ENCODE measurements around the gene GPC6. TPM values are rescaled to one million over a fixed set of nuclear protein-coding genes. Genes with fewer than 3 reads are reported as not detected.

The GPC6 gene
- total and polyA plus RNA-seq, 9 of the 15 experiments (the other 6 are each of a cell fraction or from before 2014, with no cell fraction given), result under 0.01 to 0.20 (median 0.01) TPM; not detected in 4

- TF ChIP-seq, protein P1, sequence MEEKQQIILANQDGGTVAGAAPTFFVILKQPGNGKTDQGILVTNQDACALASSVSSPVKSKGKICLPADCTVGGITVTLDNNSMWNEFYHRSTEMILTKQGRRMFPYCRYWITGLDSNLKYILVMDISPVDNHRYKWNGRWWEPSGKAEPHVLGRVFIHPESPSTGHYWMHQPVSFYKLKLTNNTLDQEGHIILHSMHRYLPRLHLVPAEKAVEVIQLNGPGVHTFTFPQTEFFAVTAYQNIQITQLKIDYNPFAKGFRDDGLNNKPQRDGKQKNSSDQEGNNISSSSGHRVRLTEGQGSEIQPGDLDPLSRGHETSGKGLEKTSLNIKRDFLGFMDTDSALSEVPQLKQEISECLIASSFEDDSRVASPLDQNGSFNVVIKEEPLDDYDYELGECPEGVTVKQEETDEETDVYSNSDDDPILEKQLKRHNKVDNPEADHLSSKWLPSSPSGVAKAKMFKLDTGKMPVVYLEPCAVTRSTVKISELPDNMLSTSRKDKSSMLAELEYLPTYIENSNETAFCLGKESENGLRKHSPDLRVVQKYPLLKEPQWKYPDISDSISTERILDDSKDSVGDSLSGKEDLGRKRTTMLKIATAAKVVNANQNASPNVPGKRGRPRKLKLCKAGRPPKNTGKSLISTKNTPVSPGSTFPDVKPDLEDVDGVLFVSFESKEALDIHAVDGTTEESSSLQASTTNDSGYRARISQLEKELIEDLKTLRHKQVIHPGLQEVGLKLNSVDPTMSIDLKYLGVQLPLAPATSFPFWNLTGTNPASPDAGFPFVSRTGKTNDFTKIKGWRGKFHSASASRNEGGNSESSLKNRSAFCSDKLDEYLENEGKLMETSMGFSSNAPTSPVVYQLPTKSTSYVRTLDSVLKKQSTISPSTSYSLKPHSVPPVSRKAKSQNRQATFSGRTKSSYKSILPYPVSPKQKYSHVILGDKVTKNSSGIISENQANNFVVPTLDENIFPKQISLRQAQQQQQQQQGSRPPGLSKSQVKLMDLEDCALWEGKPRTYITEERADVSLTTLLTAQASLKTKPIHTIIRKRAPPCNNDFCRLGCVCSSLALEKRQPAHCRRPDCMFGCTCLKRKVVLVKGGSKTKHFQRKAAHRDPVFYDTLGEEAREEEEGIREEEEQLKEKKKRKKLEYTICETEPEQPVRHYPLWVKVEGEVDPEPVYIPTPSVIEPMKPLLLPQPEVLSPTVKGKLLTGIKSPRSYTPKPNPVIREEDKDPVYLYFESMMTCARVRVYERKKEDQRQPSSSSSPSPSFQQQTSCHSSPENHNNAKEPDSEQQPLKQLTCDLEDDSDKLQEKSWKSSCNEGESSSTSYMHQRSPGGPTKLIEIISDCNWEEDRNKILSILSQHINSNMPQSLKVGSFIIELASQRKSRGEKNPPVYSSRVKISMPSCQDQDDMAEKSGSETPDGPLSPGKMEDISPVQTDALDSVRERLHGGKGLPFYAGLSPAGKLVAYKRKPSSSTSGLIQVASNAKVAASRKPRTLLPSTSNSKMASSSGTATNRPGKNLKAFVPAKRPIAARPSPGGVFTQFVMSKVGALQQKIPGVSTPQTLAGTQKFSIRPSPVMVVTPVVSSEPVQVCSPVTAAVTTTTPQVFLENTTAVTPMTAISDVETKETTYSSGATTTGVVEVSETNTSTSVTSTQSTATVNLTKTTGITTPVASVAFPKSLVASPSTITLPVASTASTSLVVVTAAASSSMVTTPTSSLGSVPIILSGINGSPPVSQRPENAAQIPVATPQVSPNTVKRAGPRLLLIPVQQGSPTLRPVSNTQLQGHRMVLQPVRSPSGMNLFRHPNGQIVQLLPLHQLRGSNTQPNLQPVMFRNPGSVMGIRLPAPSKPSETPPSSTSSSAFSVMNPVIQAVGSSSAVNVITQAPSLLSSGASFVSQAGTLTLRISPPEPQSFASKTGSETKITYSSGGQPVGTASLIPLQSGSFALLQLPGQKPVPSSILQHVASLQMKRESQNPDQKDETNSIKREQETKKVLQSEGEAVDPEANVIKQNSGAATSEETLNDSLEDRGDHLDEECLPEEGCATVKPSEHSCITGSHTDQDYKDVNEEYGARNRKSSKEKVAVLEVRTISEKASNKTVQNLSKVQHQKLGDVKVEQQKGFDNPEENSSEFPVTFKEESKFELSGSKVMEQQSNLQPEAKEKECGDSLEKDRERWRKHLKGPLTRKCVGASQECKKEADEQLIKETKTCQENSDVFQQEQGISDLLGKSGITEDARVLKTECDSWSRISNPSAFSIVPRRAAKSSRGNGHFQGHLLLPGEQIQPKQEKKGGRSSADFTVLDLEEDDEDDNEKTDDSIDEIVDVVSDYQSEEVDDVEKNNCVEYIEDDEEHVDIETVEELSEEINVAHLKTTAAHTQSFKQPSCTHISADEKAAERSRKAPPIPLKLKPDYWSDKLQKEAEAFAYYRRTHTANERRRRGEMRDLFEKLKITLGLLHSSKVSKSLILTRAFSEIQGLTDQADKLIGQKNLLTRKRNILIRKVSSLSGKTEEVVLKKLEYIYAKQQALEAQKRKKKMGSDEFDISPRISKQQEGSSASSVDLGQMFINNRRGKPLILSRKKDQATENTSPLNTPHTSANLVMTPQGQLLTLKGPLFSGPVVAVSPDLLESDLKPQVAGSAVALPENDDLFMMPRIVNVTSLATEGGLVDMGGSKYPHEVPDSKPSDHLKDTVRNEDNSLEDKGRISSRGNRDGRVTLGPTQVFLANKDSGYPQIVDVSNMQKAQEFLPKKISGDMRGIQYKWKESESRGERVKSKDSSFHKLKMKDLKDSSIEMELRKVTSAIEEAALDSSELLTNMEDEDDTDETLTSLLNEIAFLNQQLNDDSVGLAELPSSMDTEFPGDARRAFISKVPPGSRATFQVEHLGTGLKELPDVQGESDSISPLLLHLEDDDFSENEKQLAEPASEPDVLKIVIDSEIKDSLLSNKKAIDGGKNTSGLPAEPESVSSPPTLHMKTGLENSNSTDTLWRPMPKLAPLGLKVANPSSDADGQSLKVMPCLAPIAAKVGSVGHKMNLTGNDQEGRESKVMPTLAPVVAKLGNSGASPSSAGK (IDR thresholded peaks at IDR 0.05), result no peak
- TF ChIP-seq ZNF3 (CRISPR knock-in tag; IDR thresholded peaks at IDR 0.05), result no peak
- TF ChIP-seq RBBP5 (IDR thresholded peaks at IDR 0.05; ENCODE audit: borderline replicate concordance, insufficient read depth, low read length, poor library complexity, severe bottlenecking), result no peak
- no peak for TF ChIP-seq ZBTB5 (IDR thresholded peaks at IDR 0.05)
- TF ChIP-seq CCAR2 (IDR thresholded peaks at IDR 0.05; ENCODE audit: low read depth, low read length), result no peak
- TF ChIP-seq ZEB2 (IDR thresholded peaks at IDR 0.05), result no peak
- no peak for TF ChIP-seq ZFP30 (CRISPR knock-in tag; IDR thresholded peaks at IDR 0.05; ENCODE audit: borderline replicate concordance)
- TF ChIP-seq GTF2A2 (tag; IDR thresholded peaks at IDR 0.05), result no peak
Measured at GRCh38 chr13:94236132-94236531, 1009.5 kb downstream of the GPC6 start (continued).
